A549 (cell line): Measurements from ENCODE around the gene ANKRD10. TPM values are rescaled to one million over a fixed set of nuclear protein-coding genes. Genes with fewer than 3 reads are reported as not detected.

Source experiments
- ATAC-seq, 2 experiments: fragments of 200-7000 bp in 1 of 2; fragments of >200 bp in 1 of 2; cut with Nextera tagmentation in 1 of 2; cut with Tn5 transposase in 1 of 2; 3 replicates each; pipeline versions ENCODE4 v1.8.0 to v1.9.1; 2018 to 2020; ENCODE audit warnings: mild to moderate bottlenecking in 1 of 2, moderate library complexity in 1 of 2
- CTCF ChIA-PET: fragments of 300-600 bp; sonication (Branson Sonifier 250); formaldehyde crosslinking; extraction: SDS; loops from one replicate; lab custom pipeline; 2021; ENCODE audit warnings: antibody characterized with exemption, inconsistent platforms; lab: Yijun Ruan, JAX
- POLR2A ChIA-PET: fragments of 350-600 bp; formaldehyde crosslinking; extraction: SDS; loops from one replicate; lab custom pipeline; 2021; ENCODE audit warnings: antibody characterized with exemption, inconsistent platforms; lab: Yijun Ruan, JAX
- DNase-seq, 2 experiments: peaks; one replicate each; pipeline versions ENCODE4 v3.0.0 to v3.0.0-alpha.2; 2011 to 2016; ENCODE audit warnings: low read depth in 1 of 2, low spot score in 1 of 2
- FAIRE-seq: peaks from 2 replicates; lab custom pipeline; 2011; peaks lifted over from hg19 to GRCh38; lab: Jason Lieb, UNC
- H3K27ac ChIP-seq, 2 experiments: fragments of >200 bp; sonication (Bioruptor Twin); formaldehyde crosslinking; 3 replicates each; pipeline ENCODE4 v1.5.1; 2016 to 2017
- H3K4me1 ChIP-seq: fragments of >200 bp; sonication (Bioruptor Twin); formaldehyde crosslinking; 3 replicates; pipeline ENCODE4 v1.6.1; 2016
- H3K4me2 ChIP-seq: fragments of >200 bp; sonication (Bioruptor Twin); formaldehyde crosslinking; 3 replicates; pipeline ENCODE4 v1.6.1; 2016
- H3K4me3 ChIP-seq: fragments of >200 bp; sonication (Bioruptor Twin); formaldehyde crosslinking; 3 replicates; pipeline ENCODE4 v1.5.1; 2016
- H3K9me3 ChIP-seq: fragments of >200 bp; sonication (Bioruptor Twin); formaldehyde crosslinking; 3 replicates; pipeline ENCODE4 v1.6.1; 2016
- ATOH8 ChIP-seq: fragments of 250-450 bp; sonication (Bioruptor Pico); IDR thresholded peaks from 2 replicates; pipeline ENCODE4 v1.5.0; 2020; ENCODE audit warnings: low read depth, mild to moderate bottlenecking, moderate library complexity
- BCL3 ChIP-seq: fragments of >200 bp; sonication (Bioruptor Twin); formaldehyde crosslinking; IDR thresholded peaks from 3 replicates; pipeline ENCODE4 v1.6.1; 2016
- BHLHE40 ChIP-seq: IDR thresholded peaks from 2 replicates; pipeline ENCODE4 v1.6.1; 2012; ENCODE audit warnings: low read depth, low read length, inconsistent platforms
- CBX8 ChIP-seq: fragments of 200-600 bp; sonication (generic); IDR thresholded peaks from 2 replicates; pipeline ENCODE4 v1.6.1; 2016
- EP300 ChIP-seq, 2 experiments: fragments of >200 bp; sonication (Bioruptor Twin); formaldehyde crosslinking; IDR thresholded peaks; 2 replicates in 1 of 2; 3 replicates in 1 of 2; pipeline ENCODE4 v1.6.1; 2016 to 2017
- HDAC2 ChIP-seq: fragments of 200-600 bp; sonication (generic); IDR thresholded peaks from 2 replicates; pipeline ENCODE4 v1.6.1; 2016
- HES2 ChIP-seq: fragments of >200 bp; sonication (Bioruptor Twin); formaldehyde crosslinking; IDR thresholded peaks from 2 replicates; pipeline ENCODE4 v1.6.1; 2016
- HOXA7 ChIP-seq: fragments of 250-450 bp; sonication (Bioruptor Pico); IDR thresholded peaks from 2 replicates; pipeline ENCODE4 v1.5.0; 2020; ENCODE audit warnings: mild to moderate bottlenecking, moderate library complexity
- HOXB13 ChIP-seq: fragments of 250-450 bp; sonication (Bioruptor Pico); IDR thresholded peaks from 2 replicates; pipeline ENCODE4 v1.5.0; 2020; ENCODE audit warnings: low read depth, mild to moderate bottlenecking, moderate library complexity
- KDM1A ChIP-seq: fragments of 200-600 bp; sonication (generic); IDR thresholded peaks from 2 replicates; pipeline ENCODE4 v1.6.1; 2016; ENCODE audit warnings: low read depth, mild to moderate bottlenecking
- KDM5A ChIP-seq: fragments of 200-600 bp; sonication (generic); IDR thresholded peaks from 2 replicates; pipeline ENCODE4 v1.6.1; 2016; ENCODE audit warnings: antibody characterized with exemption, mild to moderate bottlenecking
- NFE2L2 ChIP-seq: fragments of 150-350 bp; conservative IDR thresholded peaks from 2 replicates; pipeline ENCODE4 v1.6.1; 2014; ENCODE audit warnings: low read length
- NR3C1 ChIP-seq: fragments of >200 bp; sonication (Bioruptor Twin); formaldehyde crosslinking; IDR thresholded peaks from 3 replicates; pipeline ENCODE4 v1.6.1; 2017
- PHF8 ChIP-seq: fragments of 200-600 bp; sonication (generic); IDR thresholded peaks from 2 replicates; pipeline ENCODE4 v1.6.1; 2016; ENCODE audit warnings: low read depth, mild to moderate bottlenecking, antibody characterized with exemption, moderate library complexity, borderline replicate concordance
- TFCP2L1 ChIP-seq: fragments of 250-450 bp; sonication (Bioruptor Pico); IDR thresholded peaks from 2 replicates; pipeline ENCODE4 v1.5.0; 2021; ENCODE audit warnings: mild to moderate bottlenecking
- TP53 ChIP-seq: fragments of 250-450 bp; sonication (Bioruptor Pico); IDR thresholded peaks from 2 replicates; pipeline ENCODE4 v1.5.0; 2021; ENCODE audit warnings: mild to moderate bottlenecking, moderate library complexity
- ZC3H11A ChIP-seq: fragments of 450-650 bp; IDR thresholded peaks from 2 replicates; pipeline ENCODE4 v1.6.1; 2014; ENCODE audit warnings: antibody characterized with exemption, mild to moderate bottlenecking
- ZFP36 ChIP-seq: fragments of 450-650 bp; IDR thresholded peaks from 2 replicates; pipeline ENCODE4 v1.6.1; 2014; ENCODE audit warnings: borderline replicate concordance; ENCODE audit not compliant: partially characterized antibody
- WGBS: methylation state at CpG from one replicate; pipeline ENCODE4 v1.1.6; 2017; ENCODE audit errors: missing lambda C conversion rate; 5-methylcytosine and 5-hydroxymethylcytosine counted together
- polyA plus RNA-seq, 4 experiments: library from polyadenylated mRNA; depleted of rRNA in 3 of 4; stranded (reverse); fragments of >200 nt; fragmentation: RNase III in 1 of 4; extraction: RNeasy Plus Mini Kit Qiagen cat#74134 plus additional on column Dnase treatment in 1 of 4; gene quantifications; 2 replicates in 3 of 4; 3 replicates in 1 of 4; pipeline ENCODE4 v1.2.3, GENCODE V29; 2011 to 2017
- TF ChIP-seq, protein P1 (sequence below): IDR thresholded peaks from 2 replicates; pipeline ENCODE4 v1.6.1; 2012
- TF ChIP-seq, protein P2 (sequence below): fragments of >200 bp; sonication (Bioruptor Twin); formaldehyde crosslinking; IDR thresholded peaks from 3 replicates; pipeline ENCODE4 v1.5.1; 2016

Gene ANKRD10
- polyA plus RNA-seq, 2 of the 4 experiments (the other 2 are of a cell fraction): 32.1 to 66.0 TPM

- ATAC-seq (no peak), FAIRE-seq (no peak), DNase-seq (no peak)
- no peak overlapping the region for H3K27ac ChIP-seq
- H3K4me3 ChIP-seq: no peak overlapping the region
- no peaks in the 10 kb centered on the region for H3K4me1 ChIP-seq
- H3K4me2 ChIP-seq: no peak overlapping the region
- 49% methylated on average over 4 of the region's 4 CpGs for WGBS
- POLR2A ChIA-PET: no interaction called here
- CTCF ChIA-PET: interaction anchor here (1.1 kb wide), 1 partner anchor 9 kb away, joined by 3 read pairs; no protein-coding TSS in a partner anchor
- H3K9me3 ChIP-seq: no peaks in the 10 kb centered on the region
- TF ChIP-seq KDM1A (no peak), BCL3 (no peak), TFCP2L1 (no peak), HES2 (no peak), HOXA7 (no peak), NFE2L2 (no peak), CBX8 (no peak), KDM5A (no peak), BHLHE40 (no peak), ATOH8 (CRISPR knock-in tag) (no peak), EP300 (IDR thresholded peaks at IDR 0.05) (no peak), PHF8 (no peak), ZFP36 (no peak), TP53 (no peak), HDAC2 (no peak)
- TF ChIP-seq, protein P1, sequence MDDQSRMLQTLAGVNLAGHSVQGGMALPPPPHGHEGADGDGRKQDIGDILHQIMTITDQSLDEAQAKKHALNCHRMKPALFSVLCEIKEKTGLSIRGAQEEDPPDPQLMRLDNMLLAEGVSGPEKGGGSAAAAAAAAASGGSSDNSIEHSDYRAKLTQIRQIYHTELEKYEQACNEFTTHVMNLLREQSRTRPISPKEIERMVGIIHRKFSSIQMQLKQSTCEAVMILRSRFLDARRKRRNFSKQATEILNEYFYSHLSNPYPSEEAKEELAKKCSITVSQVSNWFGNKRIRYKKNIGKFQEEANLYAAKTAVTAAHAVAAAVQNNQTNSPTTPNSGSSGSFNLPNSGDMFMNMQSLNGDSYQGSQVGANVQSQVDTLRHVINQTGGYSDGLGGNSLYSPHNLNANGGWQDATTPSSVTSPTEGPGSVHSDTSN: no peak
- TF ChIP-seq, protein P2, sequence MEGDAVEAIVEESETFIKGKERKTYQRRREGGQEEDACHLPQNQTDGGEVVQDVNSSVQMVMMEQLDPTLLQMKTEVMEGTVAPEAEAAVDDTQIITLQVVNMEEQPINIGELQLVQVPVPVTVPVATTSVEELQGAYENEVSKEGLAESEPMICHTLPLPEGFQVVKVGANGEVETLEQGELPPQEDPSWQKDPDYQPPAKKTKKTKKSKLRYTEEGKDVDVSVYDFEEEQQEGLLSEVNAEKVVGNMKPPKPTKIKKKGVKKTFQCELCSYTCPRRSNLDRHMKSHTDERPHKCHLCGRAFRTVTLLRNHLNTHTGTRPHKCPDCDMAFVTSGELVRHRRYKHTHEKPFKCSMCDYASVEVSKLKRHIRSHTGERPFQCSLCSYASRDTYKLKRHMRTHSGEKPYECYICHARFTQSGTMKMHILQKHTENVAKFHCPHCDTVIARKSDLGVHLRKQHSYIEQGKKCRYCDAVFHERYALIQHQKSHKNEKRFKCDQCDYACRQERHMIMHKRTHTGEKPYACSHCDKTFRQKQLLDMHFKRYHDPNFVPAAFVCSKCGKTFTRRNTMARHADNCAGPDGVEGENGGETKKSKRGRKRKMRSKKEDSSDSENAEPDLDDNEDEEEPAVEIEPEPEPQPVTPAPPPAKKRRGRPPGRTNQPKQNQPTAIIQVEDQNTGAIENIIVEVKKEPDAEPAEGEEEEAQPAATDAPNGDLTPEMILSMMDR: no peak
Observed at GRCh38 chr13:110923777-110924638, 9.1 kb upstream of the ANKRD10 start.

- Histone ChIP-seq H3K4me1 (no peaks in the 10 kb centered on the region), H3K9me3 (no peaks in the 10 kb centered on the region), H3K4me2 (no peak overlapping the region), H3K27ac (no peak overlapping the region), H3K4me3 (no peak overlapping the region)
- DNase-seq (no peak), FAIRE-seq (no peak), ATAC-seq (no peak)
- TF ChIP-seq ZC3H11A (no peak), TP53 (no peak), NR3C1 (no peak), HOXB13 (CRISPR knock-in tag) (no peak), PHF8 (no peak)
- ChIA-PET CTCF (interaction anchor here (1.1 kb wide), 1 partner anchor 8 kb away, joined by 3 read pairs; no protein-coding TSS in a partner anchor), POLR2A (no interaction called here)
- 87% methylated on average over 7 of the region's 7 CpGs for WGBS
Observed at GRCh38 chr13:110923086-110923485, 8.2 kb upstream of the ANKRD10 start.
